ENCODE results near the gene KMT5B. TPM values are rescaled to one million over a fixed set of nuclear protein-coding genes. Genes with fewer than 3 reads are reported as not detected.

The KMT5B gene
- total and polyA plus RNA-seq, 9 donors: 25.5 to 59.1 (median 50.4) TPM

DNA sequence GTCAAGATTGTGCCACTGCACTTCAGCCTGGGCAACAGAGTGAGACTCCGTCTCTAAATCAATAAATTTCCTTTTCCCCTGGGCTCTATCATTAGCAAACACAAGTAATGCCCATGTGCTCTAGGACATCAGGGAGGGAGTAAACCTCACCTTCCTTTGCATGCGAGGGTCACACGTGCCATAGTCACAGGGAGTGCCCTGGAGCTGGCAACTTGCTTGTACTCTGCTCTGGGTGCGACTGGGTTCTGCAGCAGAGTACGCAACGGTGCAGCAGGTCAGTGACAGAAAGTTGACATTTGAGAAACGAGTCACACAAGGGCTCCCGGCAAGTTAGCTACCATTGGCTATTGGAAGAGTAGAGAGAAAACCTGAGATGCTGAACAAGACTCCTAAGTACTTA is 59.4 kb downstream of the KMT5B start:
- Histone ChIP-seq H3K4me1 (ENCODE audit: insufficient read depth) (peaks cover 2% of the 10 kb centered on the region), H3K36me3 (no peaks in the 10 kb centered on the region), H3K9me3 (no peaks in the 10 kb centered on the region), H3K4me3 (no peak overlapping the region), H3K27me3 (no peaks in the 10 kb centered on the region), H3K27ac (no peak overlapping the region)
- intact Hi-C loops (cut with DNase I): no loop called here
- DNase-seq: no peak
- WGBS, 3 donors: 81 to 88% (median 87%) methylated on average over 8 of the region's 8 CpGs
- TF ChIP-seq, protein P1, sequence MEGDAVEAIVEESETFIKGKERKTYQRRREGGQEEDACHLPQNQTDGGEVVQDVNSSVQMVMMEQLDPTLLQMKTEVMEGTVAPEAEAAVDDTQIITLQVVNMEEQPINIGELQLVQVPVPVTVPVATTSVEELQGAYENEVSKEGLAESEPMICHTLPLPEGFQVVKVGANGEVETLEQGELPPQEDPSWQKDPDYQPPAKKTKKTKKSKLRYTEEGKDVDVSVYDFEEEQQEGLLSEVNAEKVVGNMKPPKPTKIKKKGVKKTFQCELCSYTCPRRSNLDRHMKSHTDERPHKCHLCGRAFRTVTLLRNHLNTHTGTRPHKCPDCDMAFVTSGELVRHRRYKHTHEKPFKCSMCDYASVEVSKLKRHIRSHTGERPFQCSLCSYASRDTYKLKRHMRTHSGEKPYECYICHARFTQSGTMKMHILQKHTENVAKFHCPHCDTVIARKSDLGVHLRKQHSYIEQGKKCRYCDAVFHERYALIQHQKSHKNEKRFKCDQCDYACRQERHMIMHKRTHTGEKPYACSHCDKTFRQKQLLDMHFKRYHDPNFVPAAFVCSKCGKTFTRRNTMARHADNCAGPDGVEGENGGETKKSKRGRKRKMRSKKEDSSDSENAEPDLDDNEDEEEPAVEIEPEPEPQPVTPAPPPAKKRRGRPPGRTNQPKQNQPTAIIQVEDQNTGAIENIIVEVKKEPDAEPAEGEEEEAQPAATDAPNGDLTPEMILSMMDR (IDR thresholded peaks at IDR 0.05): no peak
- TF ChIP-seq POLR2A (IDR thresholded peaks at IDR 0.05) (no peak), EP300 (IDR thresholded peaks at IDR 0.05) (no peak)

- Histone ChIP-seq H3K4me1 (ENCODE audit: insufficient read depth) (peaks cover 10% of the 10 kb centered on the region), H3K27ac (no peak overlapping the region), H3K9me3 (no peaks in the 10 kb centered on the region), H3K27me3 (no peaks in the 10 kb centered on the region), H3K36me3 (no peaks in the 10 kb centered on the region), H3K4me3 (no peak overlapping the region)
- TF ChIP-seq, protein P1 (IDR thresholded peaks at IDR 0.05): no peak
- TF ChIP-seq EP300 (IDR thresholded peaks at IDR 0.05): no peak
- no peak for TF ChIP-seq POLR2A (IDR thresholded peaks at IDR 0.05)
- DNase-seq: peak in 2 of 5 donors; percentile 56 to 57
- WGBS, 3 donors: 8 to 13% (median 9%) methylated on average over 7 of the region's 7 CpGs
- intact Hi-C loops (cut with DNase I): no loop called here
Measured at GRCh38 chr11:68150037-68150436, 63.1 kb downstream of the KMT5B start.

DNA sequence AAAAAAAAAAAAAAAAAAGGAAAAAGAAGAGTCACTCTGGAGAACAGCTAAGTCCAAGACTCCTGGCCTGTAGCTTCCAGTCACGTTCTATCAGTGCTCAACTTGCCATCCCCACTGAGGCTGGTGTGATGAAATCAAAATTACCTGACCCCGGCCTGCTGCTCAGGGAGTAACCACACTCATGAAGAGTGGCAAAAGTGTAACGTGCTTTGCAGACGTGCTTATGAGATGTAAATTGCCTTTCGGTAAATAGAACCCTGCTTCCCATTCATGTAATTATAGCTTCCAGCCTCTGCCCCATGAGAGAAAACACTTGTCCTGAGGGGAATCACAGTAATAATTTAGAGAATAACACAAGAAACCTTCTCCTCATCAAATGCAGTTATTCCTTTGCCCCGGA is 63.7 kb downstream of the KMT5B start:
- WGBS, 3 donors: 68 to 87% (median 72%) methylated on average over 6 of the region's 6 CpGs
- Histone ChIP-seq H3K36me3 (no peaks in the 10 kb centered on the region), H3K4me1 (ENCODE audit: insufficient read depth) (peaks cover 10% of the 10 kb centered on the region), H3K9me3 (no peaks in the 10 kb centered on the region), H3K27me3 (no peaks in the 10 kb centered on the region), H3K27ac (no peak overlapping the region), H3K4me3 (no peak overlapping the region)
- intact Hi-C loops (cut with DNase I): loop anchor here in 1 of 4 donors (5.0 kb wide), 1 partner anchor 38 kb away; no protein-coding TSS in a partner anchor
- TF ChIP-seq, protein P1 (IDR thresholded peaks at IDR 0.05): no peak
- no peak for TF ChIP-seq EP300 (IDR thresholded peaks at IDR 0.05)
- TF ChIP-seq POLR2A (IDR thresholded peaks at IDR 0.05): no peak
- DNase-seq: peak in 1 of 5 donors; percentile 42

GRCh38 chr11:68148879-68149278 is 64.2 kb downstream of the KMT5B start:
- H3K4me1 ChIP-seq (ENCODE audit: insufficient read depth): peaks cover 10% of the 10 kb centered on the region
- intact Hi-C loops (cut with DNase I): loop anchor here in 1 of 4 donors (5.0 kb wide), 1 partner anchor 38 kb away; no protein-coding TSS in a partner anchor
- no peak overlapping the region for H3K27ac ChIP-seq
- H3K27me3 ChIP-seq: no peaks in the 10 kb centered on the region
- H3K9me3 ChIP-seq: no peaks in the 10 kb centered on the region
- H3K36me3 ChIP-seq: no peaks in the 10 kb centered on the region
- DNase-seq: no peak
- TF ChIP-seq EP300 (IDR thresholded peaks at IDR 0.05): no peak
- TF ChIP-seq, protein P1 (IDR thresholded peaks at IDR 0.05): no peak
- WGBS, 3 donors: 94 to 95% (median 95%) methylated on average over 7 of the region's 7 CpGs
- H3K4me3 ChIP-seq: no peak overlapping the region

Data from ovary (tissue), 9 donors.